RPMI8226 (cell line): ENCODE data around the gene PRUNE2.
"Not testable (repeated sequence)": the region's sequence is repeated elsewhere in the genome, so short reads cannot be mapped to it uniquely, and the experiment has no call there.

Source experiments
- DNase-seq: peaks from one replicate; pipeline ENCODE4 v3.0.0-alpha.2; 2015

PRUNE2 gene, protein sequence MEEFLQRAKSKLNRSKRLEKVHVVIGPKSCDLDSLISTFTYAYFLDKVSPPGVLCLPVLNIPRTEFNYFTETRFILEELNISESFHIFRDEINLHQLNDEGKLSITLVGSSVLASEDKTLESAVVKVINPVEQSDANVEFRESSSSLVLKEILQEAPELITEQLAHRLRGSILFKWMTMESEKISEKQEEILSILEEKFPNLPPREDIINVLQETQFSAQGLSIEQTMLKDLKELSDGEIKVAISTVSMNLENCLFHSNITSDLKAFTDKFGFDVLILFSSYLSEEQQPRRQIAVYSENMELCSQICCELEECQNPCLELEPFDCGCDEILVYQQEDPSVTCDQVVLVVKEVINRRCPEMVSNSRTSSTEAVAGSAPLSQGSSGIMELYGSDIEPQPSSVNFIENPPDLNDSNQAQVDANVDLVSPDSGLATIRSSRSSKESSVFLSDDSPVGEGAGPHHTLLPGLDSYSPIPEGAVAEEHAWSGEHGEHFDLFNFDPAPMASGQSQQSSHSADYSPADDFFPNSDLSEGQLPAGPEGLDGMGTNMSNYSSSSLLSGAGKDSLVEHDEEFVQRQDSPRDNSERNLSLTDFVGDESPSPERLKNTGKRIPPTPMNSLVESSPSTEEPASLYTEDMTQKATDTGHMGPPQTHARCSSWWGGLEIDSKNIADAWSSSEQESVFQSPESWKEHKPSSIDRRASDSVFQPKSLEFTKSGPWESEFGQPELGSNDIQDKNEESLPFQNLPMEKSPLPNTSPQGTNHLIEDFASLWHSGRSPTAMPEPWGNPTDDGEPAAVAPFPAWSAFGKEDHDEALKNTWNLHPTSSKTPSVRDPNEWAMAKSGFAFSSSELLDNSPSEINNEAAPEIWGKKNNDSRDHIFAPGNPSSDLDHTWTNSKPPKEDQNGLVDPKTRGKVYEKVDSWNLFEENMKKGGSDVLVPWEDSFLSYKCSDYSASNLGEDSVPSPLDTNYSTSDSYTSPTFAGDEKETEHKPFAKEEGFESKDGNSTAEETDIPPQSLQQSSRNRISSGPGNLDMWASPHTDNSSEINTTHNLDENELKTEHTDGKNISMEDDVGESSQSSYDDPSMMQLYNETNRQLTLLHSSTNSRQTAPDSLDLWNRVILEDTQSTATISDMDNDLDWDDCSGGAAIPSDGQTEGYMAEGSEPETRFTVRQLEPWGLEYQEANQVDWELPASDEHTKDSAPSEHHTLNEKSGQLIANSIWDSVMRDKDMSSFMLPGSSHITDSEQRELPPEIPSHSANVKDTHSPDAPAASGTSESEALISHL (N-terminal part only)

GRCh38 chr9:76905791-76906646 lies at the start of gene PRUNE2:
TSS of gene PRUNE2 (minus strand) at chr9:76906114. CDS start at chr9:76905963, 151 bp downstream.
- peak; percentile 34 for DNase-seq

- DNase-seq = not testable (repeated sequence)
Measured at GRCh38 chr9:76955406-76955805, 49.5 kb upstream of the PRUNE2 start.

DNA sequence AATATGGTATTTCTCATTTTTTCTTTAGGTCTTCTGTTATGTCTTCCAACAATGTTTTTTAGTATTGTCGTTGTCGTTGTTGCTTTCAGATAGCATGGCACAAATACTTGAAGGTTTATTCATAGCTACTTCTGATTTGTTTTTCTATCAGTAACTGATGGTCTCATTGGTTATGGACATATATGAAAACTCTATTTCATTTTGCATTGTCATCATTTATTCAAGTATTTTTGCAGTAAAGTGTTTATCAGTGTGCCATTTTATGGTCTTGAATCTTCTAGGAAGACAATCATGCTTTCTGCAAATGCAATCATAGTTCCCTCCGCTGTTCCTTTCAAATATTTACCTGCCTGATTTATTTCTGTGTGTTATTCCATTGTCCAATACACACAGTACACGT lies 44.0 kb upstream of the PRUNE2 start:
- no peak for DNase-seq

- no peak for DNase-seq
Measured at GRCh38 chr9:76944011-76944410, 38.1 kb upstream of the PRUNE2 start.

DNA sequence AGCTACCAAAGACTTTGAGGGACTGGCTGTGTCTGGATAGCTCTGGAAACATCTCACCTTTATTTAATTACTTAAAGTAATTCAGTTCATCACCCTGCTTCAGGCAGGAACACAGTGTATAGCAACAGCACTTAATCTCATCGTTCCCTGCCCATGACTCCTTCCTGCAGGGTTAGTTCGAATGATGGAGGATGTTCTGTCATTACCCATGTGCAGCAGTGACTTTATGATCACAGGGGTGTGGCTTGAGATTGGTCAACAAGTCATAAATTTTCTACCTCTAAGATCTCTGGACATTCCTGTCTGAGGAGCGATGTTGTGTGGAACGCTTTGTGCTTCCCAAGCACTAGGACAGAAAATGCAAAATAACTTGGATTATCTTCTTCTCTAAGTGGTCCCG lies 37.1 kb upstream of the PRUNE2 start:
- no peak for DNase-seq

DNA sequence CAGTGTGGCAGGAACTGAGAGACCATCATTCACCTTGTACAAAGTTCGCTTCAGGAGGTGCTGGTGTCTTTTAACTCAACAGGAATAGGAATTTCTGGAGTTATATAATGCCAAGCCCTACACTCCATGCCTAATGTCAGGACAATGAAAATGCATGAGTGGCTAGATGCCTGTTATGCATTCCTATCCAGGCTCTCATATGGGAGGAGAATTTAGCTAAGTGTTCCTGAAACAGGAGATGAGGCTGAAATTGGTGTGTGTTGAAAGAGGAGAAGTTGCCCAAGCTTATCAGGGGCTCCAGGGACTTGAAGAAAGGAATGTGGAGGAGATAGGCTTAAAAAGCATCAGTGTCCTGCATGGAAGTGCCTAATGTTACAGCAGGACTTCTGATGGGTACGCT lies 26.8 kb upstream of the PRUNE2 start:
- DNase-seq = no peak

DNA sequence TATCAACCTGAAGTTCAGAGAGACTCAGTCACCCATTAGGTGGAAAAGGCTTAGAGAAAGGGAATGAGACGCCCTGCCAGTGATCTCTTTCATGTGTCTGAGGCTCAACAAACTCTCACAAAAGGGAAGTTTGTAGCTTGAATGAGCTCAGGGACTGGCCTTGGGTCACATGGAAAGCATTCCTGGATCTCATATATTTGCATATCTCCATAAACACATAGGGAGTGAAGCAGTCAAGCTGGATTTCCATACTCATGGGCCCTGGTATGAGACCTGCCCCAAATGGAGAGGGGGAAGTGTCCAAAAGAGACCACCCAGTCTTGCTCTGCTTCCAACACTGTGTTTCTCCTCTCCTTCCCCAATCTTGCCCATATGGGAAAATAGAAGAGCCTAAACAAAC lies 26.4 kb upstream of the PRUNE2 start:
- DNase-seq = no peak

DNA sequence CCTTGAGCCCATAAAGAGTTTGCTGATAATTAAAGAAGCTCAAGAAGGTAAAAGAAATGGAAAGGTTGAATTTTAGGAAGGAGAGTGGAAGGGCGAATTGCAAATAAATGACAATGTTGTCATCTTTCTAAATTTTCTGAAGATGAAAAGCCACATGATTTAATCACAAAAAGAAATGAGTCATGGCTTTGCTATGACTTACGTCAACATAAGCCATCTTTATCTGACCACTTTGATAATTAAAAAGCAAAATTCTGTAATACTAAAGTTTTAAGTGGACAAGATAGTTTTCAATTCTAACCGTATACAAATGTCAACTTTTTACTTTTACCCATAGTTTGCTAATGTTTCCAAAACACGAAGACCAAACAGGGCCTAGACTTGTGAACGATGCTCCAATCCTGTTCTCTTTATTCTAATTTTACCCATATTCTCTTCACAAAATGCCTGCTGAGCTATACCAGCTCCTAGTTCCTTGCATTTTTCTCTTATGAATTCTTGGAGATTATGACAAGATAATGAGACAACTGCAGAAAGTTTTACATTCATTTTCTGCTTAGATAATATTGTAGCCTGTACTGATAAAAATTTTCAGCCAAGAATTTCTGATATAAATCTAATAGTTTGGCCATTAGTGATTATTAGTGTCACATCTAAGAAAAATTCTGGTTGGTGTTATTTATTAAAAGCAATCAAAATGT lies 21.8 kb upstream of the PRUNE2 start:
- no peak for DNase-seq

- DNase-seq = no peak
Measured at GRCh38 chr9:76926846-76927245, 20.9 kb upstream of the PRUNE2 start.

DNA sequence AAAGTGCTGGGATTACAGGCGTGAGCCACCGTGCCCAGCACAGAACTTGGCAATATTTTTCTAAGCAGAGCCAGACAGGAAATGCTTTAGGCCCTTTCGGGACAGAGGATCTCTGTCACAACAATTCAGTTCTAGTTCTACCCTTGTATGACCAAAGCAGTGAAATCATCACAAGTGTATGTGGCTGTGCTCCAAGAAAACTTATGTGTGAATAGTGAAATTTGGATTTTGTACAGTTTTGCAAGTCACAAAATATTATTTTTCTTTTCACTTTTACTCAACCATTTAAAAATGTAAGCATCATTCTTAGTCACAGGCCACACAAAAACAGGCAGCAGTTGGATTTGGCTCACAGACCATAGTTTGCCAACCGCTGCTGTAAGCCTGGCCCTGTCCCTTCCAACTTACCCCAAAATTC lies 20.4 kb upstream of the PRUNE2 start:
- DNase-seq = no peak

DNA sequence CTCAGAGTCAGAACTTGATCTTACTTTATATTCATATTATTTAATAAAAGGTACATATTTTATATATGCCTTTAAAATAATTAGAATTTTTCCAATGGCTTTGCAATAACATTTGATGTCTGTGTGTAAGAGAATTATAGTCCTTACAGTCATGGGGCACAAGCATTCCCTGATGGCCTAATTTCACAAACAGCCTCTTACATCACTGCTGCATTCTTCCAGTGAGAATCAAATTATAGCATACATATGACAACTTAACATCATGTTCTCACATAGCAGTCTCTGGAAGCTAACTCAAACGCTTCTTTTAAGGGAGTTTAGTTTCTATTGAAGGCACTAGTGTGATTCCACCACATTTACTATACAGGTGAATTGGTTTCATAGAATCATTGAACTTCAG lies 15.3 kb upstream of the PRUNE2 start:
- no peak for DNase-seq

DNA sequence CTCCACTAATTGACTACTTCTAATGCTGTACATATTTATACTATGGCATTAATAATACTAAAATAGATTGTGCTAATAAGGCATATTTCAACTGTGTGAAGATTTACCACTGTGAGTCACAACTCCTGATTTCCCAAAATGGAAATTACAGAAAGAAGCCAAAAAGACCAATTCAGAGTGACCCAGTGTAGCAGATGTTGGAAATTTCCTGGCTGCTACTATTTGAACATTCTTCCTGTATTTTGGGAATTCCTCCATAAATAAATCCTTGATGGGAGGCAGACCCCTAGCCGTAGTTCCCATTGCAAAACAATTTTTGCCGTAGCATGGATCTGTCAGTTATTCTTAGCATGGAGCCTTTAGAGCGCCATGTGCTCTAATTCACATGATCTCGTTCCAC lies 11.4 kb upstream of the PRUNE2 start:
- DNase-seq = no peak

- no peak for DNase-seq
Measured at GRCh38 chr9:76916231-76916630, 10.3 kb upstream of the PRUNE2 start.

GRCh38 chr9:76913467-76913866 lies 7.6 kb upstream of the PRUNE2 start:
- no peak for DNase-seq

- DNase-seq = no peak
Measured at GRCh38 chr9:76912636-76913275, 6.8 kb upstream of the PRUNE2 start.

DNA sequence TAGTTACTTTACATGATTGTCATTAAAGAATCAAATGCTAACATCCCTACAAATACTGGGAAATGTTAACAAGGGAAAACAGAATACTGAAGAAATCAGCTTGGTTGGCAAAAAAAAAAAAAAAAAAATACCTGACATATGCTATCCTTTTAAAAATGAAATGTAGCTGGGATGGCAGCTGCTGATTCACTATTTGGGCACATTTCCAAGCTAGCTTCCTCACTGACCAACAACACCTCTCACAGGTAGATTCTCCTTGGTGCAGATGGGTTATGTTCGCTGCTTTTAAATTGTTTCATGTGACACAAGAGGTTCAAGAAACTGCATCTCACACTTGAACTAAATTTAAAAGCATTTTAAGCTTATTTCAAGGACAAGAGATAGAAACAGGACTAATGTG lies 6.1 kb upstream of the PRUNE2 start:
- DNase-seq = peak; percentile 26

DNA sequence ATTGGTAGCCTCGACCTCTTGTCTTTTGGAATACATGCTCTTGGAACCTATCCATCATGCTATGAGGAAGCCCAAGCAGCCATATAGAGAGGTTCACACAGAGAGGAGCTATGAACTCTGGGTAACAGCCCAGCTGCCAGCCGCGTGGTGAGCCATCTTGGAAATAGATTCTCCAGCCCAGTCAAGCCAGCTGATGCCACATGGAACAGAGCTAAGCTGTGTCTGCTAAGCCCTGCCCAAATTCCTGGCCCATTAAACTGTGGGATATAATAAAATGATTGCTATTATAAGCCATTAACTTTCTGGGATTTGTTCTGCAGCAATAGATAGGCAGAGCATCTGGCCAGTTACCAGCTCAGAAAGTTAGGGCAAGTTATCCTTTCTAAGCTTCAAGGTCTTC lies 4.9 kb upstream of the PRUNE2 start:
- no peak for DNase-seq

GRCh38 chr9:76906647-76906975 lies 697 bp upstream of the PRUNE2 start:
- DNase-seq = no peak

- DNase-seq = no peak
Measured at GRCh38 chr9:76904661-76905457, 1.1 kb downstream of the PRUNE2 start.

DNA sequence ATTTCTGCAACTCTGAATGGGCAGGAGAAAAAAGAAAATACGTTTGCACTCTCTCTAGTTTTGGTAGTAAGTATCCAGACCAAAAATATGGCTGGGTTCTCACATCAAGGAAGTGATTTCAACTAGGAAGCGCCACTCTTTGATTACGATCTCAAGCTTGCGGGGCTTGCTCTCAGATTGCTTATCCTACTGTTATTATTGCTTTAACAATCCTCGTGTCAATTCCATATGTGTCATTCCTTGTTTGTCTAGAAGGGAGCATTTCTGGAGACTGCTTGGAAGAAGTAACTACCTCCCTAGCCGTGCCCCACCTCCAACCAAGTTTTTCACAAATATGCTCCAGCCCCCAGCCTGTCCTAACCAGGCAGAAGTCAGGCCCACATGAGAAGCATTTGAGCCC lies 3.5 kb downstream of the PRUNE2 start:
- no peak for DNase-seq
